IMR-90 (cell line): Measurements from ENCODE around the gene PLCH1. TPM values are rescaled to one million over a fixed set of nuclear protein-coding genes. Genes with fewer than 3 reads are reported as not detected.

ENCODE experiments used
- ATAC-seq: fragments of 200-7000 bp; cut with Tn5 transposase; 2 replicates; pipeline ENCODE4 v1.9.1; 2020; ENCODE audit warnings: low read depth, mild to moderate bottlenecking, moderate library complexity
- BruUV-seq: library from RNA; stranded (reverse); fragments of 400-500 nt; replicated peaks from 2 replicates; lab custom pipeline; 2021; lab: Mats Ljungman, UMichigan
- CTCF ChIA-PET: fragments of 300-600 bp; formaldehyde crosslinking; extraction: SDS; loops from one replicate; lab custom pipeline; 2021; ENCODE audit warnings: antibody characterized with exemption; lab: Yijun Ruan, JAX
- POLR2A ChIA-PET: fragments of 300-600 bp; sonication (Branson Sonifier 250); formaldehyde crosslinking; loops from one replicate; lab custom pipeline; 2022; ENCODE audit warnings: antibody characterized with exemption; ENCODE audit not compliant: unreplicated experiment; lab: Charles Lee
- DNase-seq: peaks from one replicate; pipeline ENCODE4 v3.0.0; 2013
- H2AFZ ChIP-seq: replicated peaks from 2 replicates; pipeline ENCODE3; 2013; ENCODE audit warnings: low read length, mild to moderate bottlenecking; ENCODE audit not compliant: poor library complexity
- H2AK5ac ChIP-seq: 2 replicates; pipeline ENCODE4 v1.6.1; 2013; ENCODE audit warnings: low read depth, low read length, inconsistent platforms
- H2AK9ac ChIP-seq: replicated peaks from 2 replicates; pipeline ENCODE3; 2013; ENCODE audit warnings: mild to moderate bottlenecking, low read depth, low read length, moderate library complexity; ENCODE audit not compliant: poor library complexity
- H2BK120ac ChIP-seq: 2 replicates; pipeline ENCODE4 v1.6.1; 2013; ENCODE audit warnings: low read depth, low read length, inconsistent platforms
- H2BK15ac ChIP-seq: 3 replicates; pipeline ENCODE4 v1.6.1; 2013; ENCODE audit warnings: low read depth, low read length, inconsistent platforms
- H2BK20ac ChIP-seq: 2 replicates; pipeline ENCODE4 v1.6.1; 2013; ENCODE audit warnings: low read depth, mild to moderate bottlenecking, inconsistent platforms, low read length, moderate library complexity
- H2BK5ac ChIP-seq: 2 replicates; pipeline ENCODE4 v1.6.1; 2013; ENCODE audit warnings: mild to moderate bottlenecking, low read depth, low read length, inconsistent platforms; ENCODE audit not compliant: poor library complexity, severe bottlenecking
- H3K14ac ChIP-seq: replicated peaks from 2 replicates; pipeline ENCODE4 v1.6.1; 2013; ENCODE audit warnings: low read depth, low read length, inconsistent platforms
- H3K18ac ChIP-seq: 2 replicates; pipeline ENCODE4 v1.6.1; 2013; ENCODE audit warnings: low read depth, low read length, control low read depth
- H3K23ac ChIP-seq: 2 replicates; pipeline ENCODE4 v1.6.1; 2013; ENCODE audit warnings: low read depth, low read length, inconsistent platforms
- H3K27ac ChIP-seq: 2 replicates; pipeline ENCODE4 v1.5.1; 2013; ENCODE audit warnings: mild to moderate bottlenecking, control low read depth, low read length; ENCODE audit not compliant: insufficient read depth
- H3K27me3 ChIP-seq: 2 replicates; pipeline ENCODE4 v1.6.1; 2013; ENCODE audit warnings: low read length; ENCODE audit not compliant: control insufficient read depth, insufficient read depth
- H3K36me3 ChIP-seq: 2 replicates; pipeline ENCODE4 v1.6.1; 2013; ENCODE audit warnings: low read length, mixed read lengths; ENCODE audit not compliant: control insufficient read depth, insufficient read depth
- H3K4ac ChIP-seq: 2 replicates; pipeline ENCODE4 v1.6.1; 2013; ENCODE audit warnings: low read depth, low read length, inconsistent platforms
- H3K4me1 ChIP-seq: 2 replicates; pipeline ENCODE4 v1.6.1; 2013; ENCODE audit warnings: low read length, mixed read lengths; ENCODE audit not compliant: control insufficient read depth, insufficient read depth
- H3K4me2 ChIP-seq: 2 replicates; pipeline ENCODE4 v1.6.1; 2013; ENCODE audit warnings: low read depth, mild to moderate bottlenecking, control low read depth, low read length, moderate library complexity
- H3K4me3 ChIP-seq: 2 replicates; pipeline ENCODE4 v1.5.1; 2013; ENCODE audit warnings: low read depth, mild to moderate bottlenecking, control low read depth, low read length, moderate library complexity; ENCODE audit not compliant: insufficient read depth
- H3K56ac ChIP-seq: 2 replicates; pipeline ENCODE4 v1.6.1; 2013; ENCODE audit warnings: low read length, inconsistent platforms; ENCODE audit not compliant: insufficient read depth; ENCODE audit errors: extremely low read depth
- H3K79me1 ChIP-seq, 2 experiments: 2 replicates each; pipeline ENCODE4 v1.6.1; 2013; ENCODE audit warnings: low read length in 2 of 2, inconsistent platforms in 1 of 2, low read depth in 1 of 2
- H3K9ac ChIP-seq: 2 replicates; pipeline ENCODE4 v1.6.1; 2013; ENCODE audit warnings: low read depth, low read length, control low read depth
- H3K9me1 ChIP-seq: 2 replicates; pipeline ENCODE4 v1.6.1; 2013; ENCODE audit warnings: low read length, inconsistent platforms; ENCODE audit not compliant: insufficient read depth
- H3K9me3 ChIP-seq: 2 replicates; pipeline ENCODE4 v1.6.1; 2013; ENCODE audit warnings: low read length; ENCODE audit not compliant: control insufficient read depth, insufficient read depth
- H4K20me1 ChIP-seq: 2 replicates; pipeline ENCODE4 v1.6.1; 2013; ENCODE audit warnings: low read length, inconsistent platforms; ENCODE audit not compliant: insufficient read depth
- H4K5ac ChIP-seq: 2 replicates; pipeline ENCODE4 v1.6.1; 2013; ENCODE audit warnings: mild to moderate bottlenecking, low read depth, low read length, control low read depth
- H4K8ac ChIP-seq, 2 experiments: 2 replicates each; pipeline ENCODE4 v1.6.1; 2013; ENCODE audit warnings: low read depth in 2 of 2, low read length in 2 of 2, control low read depth in 1 of 2, inconsistent platforms in 1 of 2
- H4K91ac ChIP-seq: 2 replicates; pipeline ENCODE4 v1.6.1; 2013; ENCODE audit warnings: low read depth, low read length, inconsistent platforms; ENCODE audit not compliant: insufficient read depth
- ELK1 ChIP-seq: fragments of 150-350 bp; IDR thresholded peaks from 2 replicates; pipeline ENCODE4 v1.6.1; 2016; ENCODE audit warnings: low read depth, mild to moderate bottlenecking, low read length, moderate library complexity, borderline replicate concordance
- RAD21 ChIP-seq: IDR thresholded peaks from 2 replicates; pipeline ENCODE4 v1.6.1; 2012; ENCODE audit warnings: low read length, improper control_type of control experiment
- dilution Hi-C: fragments of 300-500 bp; cut with HindIII; formaldehyde crosslinking; loops from one replicate; pipeline ENCODE4 v1.14.3; 2018; ENCODE audit warnings: low sequenced_read_pairs; ENCODE audit not compliant: unreplicated experiment
- in situ Hi-C: fragments of 300-500 bp; cut with MboI; formaldehyde crosslinking; loops from 3 replicates; pipeline ENCODE4 v1.14.3; 2019; ENCODE audit warnings: low sequenced_read_pairs, inconsistent platforms, mixed read lengths
- intact Hi-C: fragments of 100-400 bp; cut with micrococcal nuclease; formaldehyde crosslinking; loops from 2 replicates; pipeline ENCODE4 v1.10.0; 2022
- polyA plus RNA-seq, 3 experiments: library from polyadenylated mRNA; depleted of rRNA; stranded (reverse); fragments of >200 nt; gene quantifications; 2 replicates each; pipeline ENCODE4 v1.2.3, GENCODE V29; 2012; ENCODE audit warnings: low replicate concordance in 1 of 3
- total RNA-seq: library from RNA; depleted of rRNA; stranded (reverse); fragments of >200 nt; gene quantifications from 2 replicates; pipeline ENCODE4 v1.2.3, GENCODE V29; 2012
- TF ChIP-seq, protein P1 (sequence below): conservative IDR thresholded peaks from 2 replicates; pipeline ENCODE4 v1.5.1; 2012; ENCODE audit warnings: mild to moderate bottlenecking, low read depth, low read length, improper control_type of control experiment

The PLCH1 gene
- total and polyA plus RNA-seq, 2 of the 4 experiments (the other 2 are of a cell fraction) = not detected

DNA sequence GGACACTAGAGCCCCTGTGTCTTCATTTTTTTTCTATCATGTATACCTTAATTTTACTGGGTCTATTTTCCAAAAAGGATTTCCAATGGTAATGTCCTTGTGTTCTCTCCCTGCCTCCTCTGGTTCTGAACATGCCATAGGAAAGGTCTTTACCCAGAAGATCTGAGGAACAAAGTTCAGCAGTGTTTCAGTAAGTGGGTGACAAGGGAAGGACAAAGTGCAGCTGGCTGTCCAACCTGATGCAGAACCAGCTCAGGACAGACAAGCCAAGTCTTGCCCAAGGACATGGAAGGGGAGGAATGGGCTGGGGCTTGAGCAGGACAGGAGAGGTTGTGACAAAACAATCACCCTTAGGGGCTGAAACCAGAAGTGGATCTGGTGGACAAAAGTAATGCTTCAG lies 390.2 kb downstream of the PLCH1 start:
- intact Hi-C loops = no loop called here
- no peak overlapping the region for H4K5ac ChIP-seq
- no peak overlapping the region for H3K4ac ChIP-seq
- no peak for ATAC-seq
- H2BK5ac ChIP-seq = no peak overlapping the region
- no peak overlapping the region for H2BK120ac ChIP-seq
- H4K91ac ChIP-seq = no peak overlapping the region
- H3K4me2 ChIP-seq = no peak overlapping the region
- H3K23ac ChIP-seq = no peak overlapping the region
- no peaks in the 10 kb centered on the region for H3K79me1 ChIP-seq
- H3K18ac ChIP-seq = no peak overlapping the region
- in situ Hi-C loops = loop anchor here (10.0 kb wide), 1 partner anchor 350 kb away; no protein-coding TSS in a partner anchor
- no peak for DNase-seq
- H3K56ac ChIP-seq = no peak overlapping the region
- H3K27me3 ChIP-seq = peaks cover 4% of the 10 kb centered on the region; the same call in 1 of the 2 replicates
- BruUV-seq = no TSS peak
- H3K4me3 ChIP-seq = no peak overlapping the region
- H3K9me1 ChIP-seq = no peaks in the 10 kb centered on the region
- no peak overlapping the region for H4K8ac ChIP-seq
- H3K14ac ChIP-seq = no peak overlapping the region
- no peak overlapping the region for H2AK9ac ChIP-seq
- H3K9me3 ChIP-seq = no peaks in the 10 kb centered on the region
- no peaks in the 10 kb centered on the region for H3K36me3 ChIP-seq
- H3K9ac ChIP-seq = no peak overlapping the region
- H2AFZ ChIP-seq = no peak overlapping the region
- TF ChIP-seq, protein P1, sequence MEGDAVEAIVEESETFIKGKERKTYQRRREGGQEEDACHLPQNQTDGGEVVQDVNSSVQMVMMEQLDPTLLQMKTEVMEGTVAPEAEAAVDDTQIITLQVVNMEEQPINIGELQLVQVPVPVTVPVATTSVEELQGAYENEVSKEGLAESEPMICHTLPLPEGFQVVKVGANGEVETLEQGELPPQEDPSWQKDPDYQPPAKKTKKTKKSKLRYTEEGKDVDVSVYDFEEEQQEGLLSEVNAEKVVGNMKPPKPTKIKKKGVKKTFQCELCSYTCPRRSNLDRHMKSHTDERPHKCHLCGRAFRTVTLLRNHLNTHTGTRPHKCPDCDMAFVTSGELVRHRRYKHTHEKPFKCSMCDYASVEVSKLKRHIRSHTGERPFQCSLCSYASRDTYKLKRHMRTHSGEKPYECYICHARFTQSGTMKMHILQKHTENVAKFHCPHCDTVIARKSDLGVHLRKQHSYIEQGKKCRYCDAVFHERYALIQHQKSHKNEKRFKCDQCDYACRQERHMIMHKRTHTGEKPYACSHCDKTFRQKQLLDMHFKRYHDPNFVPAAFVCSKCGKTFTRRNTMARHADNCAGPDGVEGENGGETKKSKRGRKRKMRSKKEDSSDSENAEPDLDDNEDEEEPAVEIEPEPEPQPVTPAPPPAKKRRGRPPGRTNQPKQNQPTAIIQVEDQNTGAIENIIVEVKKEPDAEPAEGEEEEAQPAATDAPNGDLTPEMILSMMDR = no peak
- TF ChIP-seq ELK1 = no peak
- TF ChIP-seq RAD21 = no peak
- H3K4me1 ChIP-seq = no peaks in the 10 kb centered on the region
- H4K20me1 ChIP-seq = no peaks in the 10 kb centered on the region
- dilution Hi-C loops = no loop called here
- H2BK20ac ChIP-seq = no peak overlapping the region
- H2BK15ac ChIP-seq = no peak overlapping the region
- ChIA-PET CTCF (no interaction called here), POLR2A (no interaction called here)
- H2AK5ac ChIP-seq = no peak overlapping the region
- H3K27ac ChIP-seq = no peak overlapping the region
